Thyroid gland (tissue), 4 donors: Measurements from ENCODE around the gene XPO4.

Source experiments
- CTCF ChIP-seq, 6 experiments: fragments of 200-600 bp in 3 of 6; fragments of 450-650 bp in 3 of 6; sonication (generic) in 3 of 6; IDR thresholded peaks; one replicate each; pipeline ENCODE4 v1.5.1; 2016 to 2019; ENCODE audit warnings: antibody characterized with exemption in 6 of 6, mild to moderate bottlenecking in 2 of 6, inconsistent platforms in 1 of 6, moderate library complexity in 1 of 6
- POLR2A ChIP-seq, 2 donors: fragments of 450-650 bp; IDR thresholded peaks; one replicate each; pipeline ENCODE4 v1.6.1; 2017; ENCODE audit warnings: antibody characterized with exemption in 2 of 2, mild to moderate bottlenecking in 2 of 2, moderate library complexity in 1 of 2

- no peak for TF ChIP-seq CTCF (IDR thresholded peaks at IDR 0.05)
- no peak for TF ChIP-seq POLR2A (IDR thresholded peaks at IDR 0.05)
Measured at GRCh38 chr13:20891034-20891433, 11.5 kb downstream of the XPO4 start.
